ENCODE results near the gene RASSF8.

The RASSF8 gene

DNA sequence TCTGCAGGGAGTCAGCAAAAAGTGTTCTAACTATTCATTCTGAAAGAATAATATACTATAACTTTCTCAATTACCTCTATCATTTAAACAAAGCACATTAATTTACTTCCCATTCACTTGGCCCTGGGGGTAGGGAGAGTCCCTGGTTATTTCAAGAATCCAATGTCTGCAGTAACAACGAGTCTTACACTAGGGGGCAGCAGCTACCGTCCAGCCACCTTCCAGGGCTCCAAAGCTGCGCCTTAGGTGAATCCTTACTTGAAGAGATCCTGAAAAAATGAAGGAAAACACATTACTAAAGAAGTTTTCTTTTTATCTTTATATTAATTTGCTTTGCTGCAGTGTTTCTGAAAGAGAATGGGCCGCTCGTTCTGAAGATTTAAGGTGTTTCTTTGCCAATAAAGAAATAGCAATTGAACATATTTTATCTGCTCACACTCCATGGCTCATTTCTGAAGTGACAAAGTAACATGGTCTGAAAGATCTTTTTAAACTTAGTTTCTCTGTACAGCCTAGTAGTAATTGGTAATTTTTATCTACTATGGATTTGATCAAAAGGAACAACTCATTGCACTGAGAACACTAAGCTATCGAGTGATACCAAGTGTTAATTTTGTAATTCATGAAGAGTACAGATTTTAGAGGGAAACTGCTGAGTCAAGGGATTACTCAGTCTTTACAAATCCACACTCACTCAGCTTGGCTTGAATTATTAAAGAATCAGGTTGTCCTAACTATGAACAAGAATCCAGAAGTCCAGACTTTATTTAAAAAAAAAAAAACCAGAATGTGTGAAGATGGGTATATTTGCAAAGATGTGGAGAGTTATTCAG lies 138.8 kb downstream of the RASSF8 start:
- Mint-ChIP-seq H3K36me3 (ENCODE audit: low read depth) (no peaks in the 10 kb centered on the region), H3K4me1 (ENCODE audit: low read depth) (no peaks in the 10 kb centered on the region), H3K27ac (peak overlapping the region; percentile 36), H3K9me3 (no peaks in the 10 kb centered on the region), H3K4me3 (no peak overlapping the region), H3K27me3 (ENCODE audit: low read depth) (peaks cover 36% of the 10 kb centered on the region)

GRCh38 chr12:26100666-26101349 lies 142.3 kb downstream of the RASSF8 start:
- Mint-ChIP-seq H3K27ac (no peak overlapping the region), H3K4me3 (no peak overlapping the region), H3K36me3 (ENCODE audit: low read depth) (no peaks in the 10 kb centered on the region), H3K4me1 (ENCODE audit: low read depth) (no peaks in the 10 kb centered on the region), H3K9me3 (no peaks in the 10 kb centered on the region), H3K27me3 (ENCODE audit: low read depth) (peaks cover 39% of the 10 kb centered on the region)

GRCh38 chr12:26101350-26101734 lies 142.9 kb downstream of the RASSF8 start:
- H3K9me3 Mint-ChIP-seq: no peaks in the 10 kb centered on the region

DNA sequence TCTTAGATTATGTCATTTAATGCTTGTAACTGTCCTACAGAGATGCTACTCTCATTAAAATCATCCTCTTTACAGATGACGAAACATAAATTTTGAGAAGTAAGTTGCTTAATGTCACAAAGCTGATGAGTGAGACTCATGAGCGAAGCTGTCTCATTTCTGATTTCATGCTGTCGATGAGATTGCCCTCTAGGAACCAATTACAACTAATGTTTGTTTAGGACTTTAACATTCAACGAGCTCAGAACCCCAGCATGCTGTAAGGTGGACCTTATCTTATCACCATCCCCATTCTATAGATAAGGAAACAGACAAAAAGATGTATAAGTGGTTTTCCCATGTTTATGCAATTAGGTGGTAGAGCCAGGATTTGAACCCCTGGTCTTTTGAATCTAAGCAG lies 143.3 kb downstream of the RASSF8 start:
- H3K4me3 Mint-ChIP-seq: no peak overlapping the region
- H3K27me3 Mint-ChIP-seq (ENCODE audit: low read depth): peaks cover 47% of the 10 kb centered on the region
- H3K4me1 Mint-ChIP-seq (ENCODE audit: low read depth): no peaks in the 10 kb centered on the region
- no peaks in the 10 kb centered on the region for H3K36me3 Mint-ChIP-seq (ENCODE audit: low read depth)
- H3K9me3 Mint-ChIP-seq: no peaks in the 10 kb centered on the region
- no peak overlapping the region for H3K27ac Mint-ChIP-seq

More at GRCh38 chr12:26101350-26101734, 142.9 kb downstream of the RASSF8 start:
- Mint-ChIP-seq H3K27me3 (ENCODE audit: low read depth) (peaks cover 44% of the 10 kb centered on the region), H3K27ac (no peak overlapping the region), H3K4me1 (ENCODE audit: low read depth) (no peaks in the 10 kb centered on the region), H3K36me3 (ENCODE audit: low read depth) (no peaks in the 10 kb centered on the region), H3K4me3 (no peak overlapping the region)

- H3K4me3 Mint-ChIP-seq: no peak overlapping the region
- H3K9me3 Mint-ChIP-seq: no peaks in the 10 kb centered on the region
- peaks cover 47% of the 10 kb centered on the region for H3K27me3 Mint-ChIP-seq (ENCODE audit: low read depth)
- no peaks in the 10 kb centered on the region for H3K36me3 Mint-ChIP-seq (ENCODE audit: low read depth)
- no peak overlapping the region for H3K27ac Mint-ChIP-seq
- H3K4me1 Mint-ChIP-seq (ENCODE audit: low read depth): no peaks in the 10 kb centered on the region
These were observed 144.5 kb downstream of the RASSF8 start for GRCh38 chr12:26102953-26103352.

- Mint-ChIP-seq H3K36me3 (ENCODE audit: low read depth) (no peaks in the 10 kb centered on the region), H3K27ac (no peak overlapping the region), H3K9me3 (no peaks in the 10 kb centered on the region), H3K4me1 (ENCODE audit: low read depth) (no peaks in the 10 kb centered on the region), H3K4me3 (no peak overlapping the region), H3K27me3 (ENCODE audit: low read depth) (peaks cover 46% of the 10 kb centered on the region)
These were observed 147.9 kb downstream of the RASSF8 start for GRCh38 chr12:26106347-26106746.

DNA sequence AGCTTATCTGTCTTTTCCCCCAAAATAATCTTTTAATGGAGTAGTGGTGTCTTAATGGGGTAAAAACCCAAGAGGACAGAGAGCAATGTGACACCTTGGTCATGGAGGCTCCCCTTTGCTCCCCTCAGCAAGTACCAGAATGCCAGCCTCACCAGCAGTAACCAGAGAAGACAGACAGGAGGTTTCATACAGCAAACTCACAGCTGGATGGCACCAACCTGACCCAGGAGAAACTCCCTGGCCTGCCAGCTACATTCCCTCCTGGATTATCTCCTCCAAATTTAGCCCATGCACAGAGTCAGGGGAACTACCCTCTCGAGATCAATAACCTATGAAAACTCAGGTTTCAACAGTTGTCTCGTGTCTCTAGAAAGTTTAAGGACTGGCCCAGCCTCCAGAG lies 150.4 kb downstream of the RASSF8 start:
- no peak overlapping the region for H3K4me3 Mint-ChIP-seq
- no peak overlapping the region for H3K27ac Mint-ChIP-seq
- peaks cover 62% of the 10 kb centered on the region for H3K27me3 Mint-ChIP-seq (ENCODE audit: low read depth)
- H3K36me3 Mint-ChIP-seq (ENCODE audit: low read depth): peaks cover 2% of the 10 kb centered on the region
- H3K9me3 Mint-ChIP-seq: no peaks in the 10 kb centered on the region
- H3K4me1 Mint-ChIP-seq (ENCODE audit: low read depth): peaks cover 2% of the 10 kb centered on the region

GRCh38 chr12:26109343-26109881 lies 150.9 kb downstream of the RASSF8 start:
- H3K27me3 Mint-ChIP-seq (ENCODE audit: low read depth): peaks cover 63% of the 10 kb centered on the region
- peaks cover 2% of the 10 kb centered on the region for H3K36me3 Mint-ChIP-seq (ENCODE audit: low read depth)
- H3K4me1 Mint-ChIP-seq (ENCODE audit: low read depth): peaks cover 2% of the 10 kb centered on the region
- no peak overlapping the region for H3K4me3 Mint-ChIP-seq
- H3K9me3 Mint-ChIP-seq: no peaks in the 10 kb centered on the region
- H3K27ac Mint-ChIP-seq: no peak overlapping the region

- Mint-ChIP-seq H3K9me3 (no peaks in the 10 kb centered on the region), H3K36me3 (ENCODE audit: low read depth) (peaks cover 2% of the 10 kb centered on the region), H3K27me3 (ENCODE audit: low read depth) (peaks cover 78% of the 10 kb centered on the region), H3K27ac (no peak overlapping the region), H3K4me1 (ENCODE audit: low read depth) (peaks cover 2% of the 10 kb centered on the region), H3K4me3 (peak overlapping the region; percentile 39)
These were observed 153.8 kb downstream of the RASSF8 start for GRCh38 chr12:26112232-26112631.

GRCh38 chr12:26112703-26113147 lies 154.2 kb downstream of the RASSF8 start:
- Mint-ChIP-seq H3K4me1 (ENCODE audit: low read depth) (peaks cover 2% of the 10 kb centered on the region), H3K27ac (no peak overlapping the region), H3K9me3 (no peaks in the 10 kb centered on the region), H3K27me3 (ENCODE audit: low read depth) (peaks cover 80% of the 10 kb centered on the region), H3K36me3 (ENCODE audit: low read depth) (peaks cover 2% of the 10 kb centered on the region), H3K4me3 (peak overlapping the region; percentile 39)

- peaks cover 2% of the 10 kb centered on the region for H3K4me1 Mint-ChIP-seq (ENCODE audit: low read depth)
- peaks cover 2% of the 10 kb centered on the region for H3K36me3 Mint-ChIP-seq (ENCODE audit: low read depth)
- no peak overlapping the region for H3K27ac Mint-ChIP-seq
- H3K27me3 Mint-ChIP-seq (ENCODE audit: low read depth): peaks cover 80% of the 10 kb centered on the region
- H3K4me3 Mint-ChIP-seq: peak overlapping the region; percentile 66
- no peaks in the 10 kb centered on the region for H3K9me3 Mint-ChIP-seq
These were observed 154.7 kb downstream of the RASSF8 start for GRCh38 chr12:26113181-26113654.

- no peaks in the 10 kb centered on the region for H3K9me3 Mint-ChIP-seq
- no peak overlapping the region for H3K27ac Mint-ChIP-seq
- H3K36me3 Mint-ChIP-seq (ENCODE audit: low read depth): peaks cover 2% of the 10 kb centered on the region
- peak overlapping the region; percentile 70 for H3K4me3 Mint-ChIP-seq
- peaks cover 2% of the 10 kb centered on the region for H3K4me1 Mint-ChIP-seq (ENCODE audit: low read depth)
- peaks cover 83% of the 10 kb centered on the region for H3K27me3 Mint-ChIP-seq (ENCODE audit: low read depth)
These were observed 155.6 kb downstream of the RASSF8 start for GRCh38 chr12:26113853-26114719.

- Mint-ChIP-seq H3K36me3 (ENCODE audit: low read depth) (peaks cover 2% of the 10 kb centered on the region), H3K4me3 (peak overlapping the region; percentile 70), H3K27me3 (ENCODE audit: low read depth) (peaks cover 85% of the 10 kb centered on the region), H3K27ac (peak overlapping the region; percentile 28), H3K9me3 (no peaks in the 10 kb centered on the region), H3K4me1 (ENCODE audit: low read depth) (peaks cover 2% of the 10 kb centered on the region)
These were observed 156.4 kb downstream of the RASSF8 start for GRCh38 chr12:26114720-26115401.
